AG04450 (cell line): ENCODE results near the gene ST6GALNAC2. TPM values are rescaled to one million over a fixed set of nuclear protein-coding genes. Genes with fewer than 3 reads are reported as not detected.

ENCODE experiments used
- CTCF ChIA-PET: fragments of 300-600, 350-600 bp; formaldehyde crosslinking; extraction: SDS; loops from one replicate; lab custom pipeline; 2022; ENCODE audit warnings: antibody characterized with exemption, inconsistent platforms; lab: Charles Lee
- POLR2A ChIA-PET: fragments of 350-600 bp; formaldehyde crosslinking; extraction: SDS; loops from one replicate; lab custom pipeline; 2021; ENCODE audit warnings: antibody characterized with exemption, inconsistent platforms; lab: Yijun Ruan, JAX
- DNase-seq: peaks from one replicate; pipeline ENCODE4 v3.0.0-alpha.2; 2011; ENCODE audit warnings: low read depth, low spot score
- H3K27ac ChIP-seq: one replicate; pipeline ENCODE4 v1.5.1; 2012; ENCODE audit warnings: low read depth, low read length, control low read depth
- H3K27me3 ChIP-seq: one replicate; pipeline ENCODE4 v1.6.0; 2012; ENCODE audit warnings: low read length; ENCODE audit not compliant: control insufficient read depth, insufficient read depth
- H3K4me3 ChIP-seq: 2 replicates; pipeline ENCODE4 v1.5.1; 2011; ENCODE audit warnings: mild to moderate bottlenecking, low read depth, low read length, control low read depth
- H3K9me3 ChIP-seq: 2 replicates; pipeline ENCODE4 v1.5.1; 2012; ENCODE audit warnings: low read length; ENCODE audit not compliant: control insufficient read depth, insufficient read depth
- polyA plus RNA-seq: library from polyadenylated mRNA; depleted of rRNA; stranded (reverse); fragments of >200 nt; gene quantifications from 2 replicates; pipeline ENCODE4 v1.2.3, GENCODE V29; 2011
- TF ChIP-seq, protein P1 (sequence below): IDR thresholded peaks from 2 replicates; pipeline ENCODE4 v1.5.1; 2011; ENCODE audit warnings: low read depth, low read length, control low read depth, inconsistent platforms

ST6GALNAC2 gene
- polyA plus RNA-seq, 1 experiment: 0.36 TPM

DNA sequence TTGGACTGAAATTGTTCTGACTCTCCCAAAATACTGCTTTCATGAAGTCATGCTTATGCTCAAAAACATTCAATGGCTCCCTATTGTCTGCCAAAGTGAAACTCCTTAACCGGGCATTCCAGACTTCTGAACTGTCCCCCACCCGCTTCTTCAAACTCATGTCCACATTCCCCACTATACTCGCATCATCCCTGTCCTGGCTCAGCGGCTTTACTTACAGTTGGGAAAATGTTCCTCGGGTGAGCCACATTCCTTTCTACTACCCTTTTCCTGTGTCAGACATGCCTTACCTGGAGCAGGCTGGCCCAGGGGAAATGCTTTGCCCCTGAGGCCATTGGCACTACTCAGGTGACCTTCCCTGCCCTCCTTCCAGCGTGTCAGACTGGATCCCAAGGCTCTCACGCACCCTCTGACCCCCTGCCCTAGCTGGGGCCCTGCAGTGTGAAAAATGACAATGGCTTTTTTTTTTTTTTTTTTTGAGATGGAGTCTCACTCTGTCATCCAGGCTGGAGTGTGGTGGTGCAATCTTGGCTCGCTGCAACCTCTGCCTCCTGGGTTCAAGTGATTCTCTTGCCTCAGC, 53.5 kb downstream of the ST6GALNAC2 start:
- TF ChIP-seq, protein P1, sequence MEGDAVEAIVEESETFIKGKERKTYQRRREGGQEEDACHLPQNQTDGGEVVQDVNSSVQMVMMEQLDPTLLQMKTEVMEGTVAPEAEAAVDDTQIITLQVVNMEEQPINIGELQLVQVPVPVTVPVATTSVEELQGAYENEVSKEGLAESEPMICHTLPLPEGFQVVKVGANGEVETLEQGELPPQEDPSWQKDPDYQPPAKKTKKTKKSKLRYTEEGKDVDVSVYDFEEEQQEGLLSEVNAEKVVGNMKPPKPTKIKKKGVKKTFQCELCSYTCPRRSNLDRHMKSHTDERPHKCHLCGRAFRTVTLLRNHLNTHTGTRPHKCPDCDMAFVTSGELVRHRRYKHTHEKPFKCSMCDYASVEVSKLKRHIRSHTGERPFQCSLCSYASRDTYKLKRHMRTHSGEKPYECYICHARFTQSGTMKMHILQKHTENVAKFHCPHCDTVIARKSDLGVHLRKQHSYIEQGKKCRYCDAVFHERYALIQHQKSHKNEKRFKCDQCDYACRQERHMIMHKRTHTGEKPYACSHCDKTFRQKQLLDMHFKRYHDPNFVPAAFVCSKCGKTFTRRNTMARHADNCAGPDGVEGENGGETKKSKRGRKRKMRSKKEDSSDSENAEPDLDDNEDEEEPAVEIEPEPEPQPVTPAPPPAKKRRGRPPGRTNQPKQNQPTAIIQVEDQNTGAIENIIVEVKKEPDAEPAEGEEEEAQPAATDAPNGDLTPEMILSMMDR: no peak
- Histone ChIP-seq H3K9me3 (no peaks in the 10 kb centered on the region; the same call in 1 of the 2 replicates), H3K27me3 (peaks cover under 1% of the 10 kb centered on the region), H3K27ac (no peak overlapping the region), H3K4me3 (no peak overlapping the region)
- POLR2A ChIA-PET: no interaction called here
- CTCF ChIA-PET: no interaction called here
- no peak for DNase-seq

- Histone ChIP-seq H3K4me3 (no peak overlapping the region), H3K27ac (no peak overlapping the region), H3K27me3 (no peaks in the 10 kb centered on the region), H3K9me3 (no peaks in the 10 kb centered on the region; the same call in 1 of the 2 replicates)
- no peak for DNase-seq
- ChIA-PET CTCF (no interaction called here), POLR2A (no interaction called here)
- TF ChIP-seq, protein P1: no peak
Measured at GRCh38 chr17:76531486-76532038, 54.1 kb downstream of the ST6GALNAC2 start.

DNA sequence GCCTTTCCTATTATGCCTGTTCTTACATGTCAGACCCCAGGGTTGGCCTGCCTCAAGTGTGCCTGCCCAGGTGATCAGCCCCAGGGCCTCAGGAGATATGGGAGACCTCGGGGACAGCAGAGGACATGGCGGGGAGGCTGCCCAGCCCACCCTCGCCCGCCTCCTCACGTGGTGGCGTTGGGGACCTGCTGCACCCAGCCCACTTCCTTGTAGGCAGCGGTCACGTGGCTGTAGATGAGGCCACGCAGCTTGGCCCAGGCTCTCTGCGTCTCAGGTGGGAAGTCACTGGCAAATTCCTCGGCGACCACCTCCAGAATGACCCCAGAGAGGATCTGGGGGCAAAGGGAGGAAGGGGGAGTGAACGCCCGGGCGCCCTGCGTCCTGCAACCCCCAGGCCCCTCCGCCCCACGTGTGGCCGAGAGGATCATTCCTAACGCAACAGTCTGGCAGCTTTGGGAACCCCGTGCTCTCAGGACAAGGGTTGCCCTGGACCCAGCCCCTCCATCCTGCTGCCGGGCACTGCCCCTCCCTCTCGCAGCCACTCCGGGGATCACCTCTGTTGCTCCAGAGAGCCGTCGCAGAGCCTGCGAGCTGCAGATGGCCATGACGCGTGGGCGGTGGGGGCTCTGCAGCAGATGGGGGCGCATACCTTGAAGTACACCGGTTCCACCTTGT, 54.7 kb downstream of the ST6GALNAC2 start:
- POLR2A ChIA-PET: interaction anchor here (2.4 kb wide), 1 partner anchor 16 kb away, joined by 14 read pairs; no protein-coding TSS in a partner anchor
- DNase-seq: no peak
- H3K4me3 ChIP-seq: no peak overlapping the region

GRCh38 chr17:76530095-76530723, 55.5 kb downstream of the ST6GALNAC2 start:
- peak overlapping the region; percentile 97 for H3K27ac ChIP-seq
- no peak overlapping the region for H3K4me3 ChIP-seq
- ChIA-PET CTCF (interaction anchor here (0.6 kb wide), 1 partner anchor 94 kb away, joined by 3 read pairs; no protein-coding TSS in a partner anchor), POLR2A (interaction anchor here (0.9 to 2.7 kb wide), 4 partner anchors 10 to 141 kb away, joined by 3 to 14 read pairs (median 10); partner anchors contain the start of gene PRCD)
- DNase-seq: no peak
- no peaks in the 10 kb centered on the region; the same call in 1 of the 2 replicates for H3K9me3 ChIP-seq
- H3K27me3 ChIP-seq: no peaks in the 10 kb centered on the region
- TF ChIP-seq, protein P1: no peak

More for the DNA sequence above, 54.7 kb downstream of the ST6GALNAC2 start:
- Histone ChIP-seq H3K9me3 (no peaks in the 10 kb centered on the region; the same call in 1 of the 2 replicates), H3K27ac (peak overlapping the region; percentile 97), H3K27me3 (no peaks in the 10 kb centered on the region)
- TF ChIP-seq, protein P1: no peak
- CTCF ChIA-PET: no interaction called here
